Activated CD8-positive, alpha-beta memory T cell treated with anti-CD3 and anti-CD28 coated beads for 36 hours (primary cell): ENCODE results near the gene AIFM3. TPM values are rescaled to one million over a fixed set of nuclear protein-coding genes. Genes with fewer than 3 reads are reported as not detected.

ENCODE experiments used
- CTCF ChIA-PET: fragments of 350-600 bp; sonication (Branson Sonifier 250); formaldehyde crosslinking; loops from one replicate; lab custom pipeline; 2021; ENCODE audit warnings: antibody characterized with exemption; lab: Charles Lee
- POLR2A ChIA-PET: fragments of 350-600 bp; sonication (Branson Sonifier 250); formaldehyde crosslinking; loops from one replicate; lab custom pipeline; 2021; ENCODE audit warnings: antibody characterized with exemption; lab: Charles Lee
- total RNA-seq, 2 experiments: library from RNA; stranded (reverse); gene quantifications; one replicate each; pipeline ENCODE4 v1.2.3, GENCODE V29; 2021

AIFM3 gene
- total RNA-seq, 2 experiments from 2014 or later = 0.08 TPM; not detected in 1

- ChIA-PET CTCF (no interaction called here), POLR2A (interaction anchor here (1.3 kb wide), 1 partner anchor 23 kb away, joined by 3 read pairs; no protein-coding TSS in a partner anchor)
Measured at GRCh38 chr22:20979940-20980453, 12.9 kb downstream of the AIFM3 start.

- ChIA-PET CTCF (interaction anchor here (1.4 kb wide), 1 partner anchor 22 kb away, joined by 3 read pairs; no protein-coding TSS in a partner anchor), POLR2A (interaction anchor here (0.6 to 2.9 kb wide), 3 partner anchors 19 to 254 kb away, joined by 3 to 23 read pairs (median 3); no protein-coding TSS in a partner anchor)
Measured at GRCh38 chr22:20980523-20980922, 13.5 kb downstream of the AIFM3 start.

GRCh38 chr22:20980938-20981722 lies 14.1 kb downstream of the AIFM3 start:
- ChIA-PET POLR2A (interaction anchor here (0.6 to 2.9 kb wide), 4 partner anchors 18 to 255 kb away, joined by 3 to 23 read pairs (median 12); partner anchors contain the start of gene THAP7), CTCF (interaction anchor here (1.1 to 1.4 kb wide), 3 partner anchors 15 to 121 kb away, joined by 3 read pairs; no protein-coding TSS in a partner anchor)

- ChIA-PET POLR2A (interaction anchor here (0.6 to 2.9 kb wide), 6 partner anchors 10 to 122 kb away, joined by 3 to 23 read pairs (median 4); partner anchors contain the start of genes CRKL and THAP7), CTCF (interaction anchor here (1.1 to 1.4 kb wide), 4 partner anchors 14 to 120 kb away, joined by 3 read pairs; no protein-coding TSS in a partner anchor)
Measured at GRCh38 chr22:20981787-20982562, 14.9 kb downstream of the AIFM3 start, which contains the start of gene LZTR1. Gene LZTR1 (plus strand): TSS chr22:20982297. CDS start chr22:20982372, 75 bp downstream.

GRCh38 chr22:20982563-20982882 lies 15.5 kb downstream of the AIFM3 start:
- ChIA-PET CTCF (interaction anchor here (1.1 to 1.2 kb wide), 2 partner anchors 17 to 119 kb away, joined by 3 read pairs; no protein-coding TSS in a partner anchor), POLR2A (interaction anchor here (0.6 to 2.9 kb wide), 6 partner anchors 10 to 123 kb away, joined by 3 to 23 read pairs (median 4); partner anchors contain the start of genes CRKL and THAP7)

GRCh38 chr22:20983081-20983771 lies 16.2 kb downstream of the AIFM3 start:
- ChIA-PET CTCF (no interaction called here), POLR2A (interaction anchor here (1.4 to 2.9 kb wide), 3 partner anchors 11 to 20 kb away, joined by 4 to 23 read pairs (median 21); partner anchors contain the start of gene THAP7)

GRCh38 chr22:20985720-20986119 lies 18.7 kb downstream of the AIFM3 start:
- CTCF ChIA-PET = interaction anchor here (0.6 kb wide), 1 partner anchor 182 kb away, joined by 3 read pairs; no protein-coding TSS in a partner anchor
- POLR2A ChIA-PET = no interaction called here

GRCh38 chr22:20986365-20986764 lies 19.3 kb downstream of the AIFM3 start:
- CTCF ChIA-PET = interaction anchor here (0.6 kb wide), 1 partner anchor 182 kb away, joined by 3 read pairs; no protein-coding TSS in a partner anchor
- POLR2A ChIA-PET = no interaction called here

GRCh38 chr22:20987375-20987774 lies 20.3 kb downstream of the AIFM3 start:
- POLR2A ChIA-PET = interaction anchor here (0.6 kb wide), 1 partner anchor 17 kb away, joined by 3 read pairs; no protein-coding TSS in a partner anchor
- CTCF ChIA-PET = no interaction called here

GRCh38 chr22:20988573-20989322 lies 21.7 kb downstream of the AIFM3 start:
- ChIA-PET POLR2A (no interaction called here), CTCF (interaction anchor here (1.0 kb wide), 1 partner anchor 129 kb away, joined by 6 read pairs; the partner anchor contains the start of gene SNAP29)

GRCh38 chr22:20989323-20990138 lies 22.5 kb downstream of the AIFM3 start:
- ChIA-PET CTCF (interaction anchor here (1.0 kb wide), 1 partner anchor 130 kb away, joined by 6 read pairs; the partner anchor contains the start of gene SNAP29), POLR2A (interaction anchor here (1.3 kb wide), 1 partner anchor 10 kb away, joined by 11 read pairs; no protein-coding TSS in a partner anchor)

GRCh38 chr22:20990184-20991180 lies 23.4 kb downstream of the AIFM3 start:
- ChIA-PET CTCF (no interaction called here), POLR2A (interaction anchor here (1.3 kb wide), 1 partner anchor 9 kb away, joined by 11 read pairs; no protein-coding TSS in a partner anchor)

GRCh38 chr22:20991252-20992055 lies 24.4 kb downstream of the AIFM3 start:
- ChIA-PET POLR2A (interaction anchor here (1.3 kb wide), 1 partner anchor 8 kb away, joined by 11 read pairs; no protein-coding TSS in a partner anchor), CTCF (interaction anchor here (1.3 kb wide), 1 partner anchor 16 kb away, joined by 7 read pairs; no protein-coding TSS in a partner anchor)

GRCh38 chr22:20992056-20992442 lies 25.0 kb downstream of the AIFM3 start:
- CTCF ChIA-PET = interaction anchor here (1.3 kb wide), 1 partner anchor 16 kb away, joined by 7 read pairs; no protein-coding TSS in a partner anchor
- POLR2A ChIA-PET = no interaction called here
